Cerebellar nuclear complex (tissue), 1 donor: ENCODE measurements around the gene ZNF438.
"Not testable (repeated sequence)": the region's sequence is repeated elsewhere in the genome, so short reads cannot be mapped to it uniquely, and the experiment has no call there.

Experiments used
- DNase-seq, 2 experiments: peaks; one replicate each; lab custom pipeline; 2025; lab: John Stamatoyannopoulos, UW

ZNF438 gene

GRCh38 chr10:30939643-30940251 is 91.9 kb downstream of the ZNF438 start:
- no peak for DNase-seq

DNA sequence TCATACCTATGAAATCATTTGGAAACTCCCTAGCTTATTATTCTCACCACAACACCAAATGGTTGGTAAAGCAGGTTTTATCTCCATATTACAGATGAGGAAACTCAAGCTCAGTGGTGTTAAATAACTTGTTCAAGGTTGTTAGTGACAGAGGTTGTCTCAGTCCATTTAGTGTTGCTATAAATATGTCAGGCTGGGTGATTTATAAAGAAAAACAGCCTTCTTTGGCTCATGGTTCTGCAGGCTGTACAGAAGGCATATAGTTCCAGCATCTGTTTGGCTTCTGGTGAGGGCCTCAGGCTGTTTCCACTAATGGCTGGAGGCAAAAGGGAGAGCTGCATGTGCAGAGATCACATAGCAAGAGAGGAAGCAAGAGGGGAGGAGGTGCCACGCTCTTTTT is 96.6 kb downstream of the ZNF438 start:
- no peak for DNase-seq

DNA sequence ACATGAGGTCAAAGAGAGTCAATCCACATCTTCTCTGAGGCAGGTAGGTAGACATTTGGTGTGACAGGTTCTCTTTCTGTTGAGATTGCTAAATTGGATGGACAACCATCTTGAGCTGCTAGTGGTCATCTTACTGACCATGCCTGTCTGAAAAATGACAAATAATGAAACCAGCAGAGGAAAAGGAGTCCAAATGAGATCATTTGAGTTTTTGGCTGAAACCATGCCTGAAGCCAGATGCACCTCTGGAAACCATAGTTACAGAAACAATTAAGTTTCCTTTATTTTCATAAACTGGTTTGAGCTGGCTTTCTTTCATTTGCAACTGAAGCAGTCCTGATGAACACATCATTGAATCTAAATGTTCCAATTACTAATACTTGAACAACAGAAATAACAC is 100.6 kb downstream of the ZNF438 start:
- DNase-seq = no peak

DNA sequence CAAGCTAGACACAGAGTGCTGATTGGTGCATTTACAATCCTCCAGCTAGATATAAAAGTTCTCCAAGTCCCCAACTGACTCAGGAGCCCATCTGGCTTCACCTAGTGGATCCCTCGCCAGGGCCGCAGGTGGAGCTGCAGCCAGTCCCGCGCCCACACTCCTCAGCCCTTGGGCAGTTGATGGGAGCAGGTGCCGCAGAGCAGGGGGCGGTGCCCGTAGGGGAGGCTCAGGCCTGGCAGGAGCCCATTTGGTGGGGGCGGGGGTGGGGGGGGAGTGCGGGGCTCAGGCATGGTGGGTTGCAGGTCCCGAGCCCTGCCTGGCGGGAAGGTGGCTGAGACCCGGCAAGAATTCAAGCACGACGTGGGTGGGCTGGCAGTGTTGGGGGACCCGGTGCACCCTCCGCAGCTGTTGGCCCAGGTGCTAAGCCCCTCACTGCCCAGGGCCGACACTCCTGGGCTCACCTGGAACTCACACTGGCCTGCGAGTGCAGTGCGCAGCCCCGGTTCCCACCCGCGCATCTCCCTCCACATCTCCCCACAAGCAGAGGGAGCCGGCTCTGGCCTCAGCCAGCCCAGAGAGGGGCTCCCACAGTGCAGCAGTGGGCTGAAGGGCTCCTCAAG is 101.7 kb downstream of the ZNF438 start:
- no peak for DNase-seq

DNA sequence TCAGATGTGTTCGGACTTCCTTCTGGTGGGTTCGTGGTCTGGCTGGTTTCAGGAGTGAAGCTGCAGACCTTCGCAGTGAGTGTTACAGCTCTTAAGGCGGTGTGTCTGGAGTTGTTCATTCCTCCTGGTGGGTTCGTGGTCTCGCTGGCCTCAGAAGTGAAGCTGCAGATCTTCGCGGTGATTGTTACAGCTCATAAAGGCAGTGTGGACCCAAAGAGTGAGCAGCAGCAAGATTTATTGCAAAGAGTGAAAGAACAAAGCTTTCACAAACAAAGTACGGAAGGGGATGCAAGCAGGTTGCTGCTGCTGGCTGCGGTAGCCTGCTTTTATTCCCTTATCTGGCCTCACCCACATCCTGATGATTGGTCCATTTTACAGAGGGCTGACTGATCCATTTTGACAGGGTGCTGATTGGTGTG is 102.3 kb downstream of the ZNF438 start:
- DNase-seq = not testable (repeated sequence)

DNA sequence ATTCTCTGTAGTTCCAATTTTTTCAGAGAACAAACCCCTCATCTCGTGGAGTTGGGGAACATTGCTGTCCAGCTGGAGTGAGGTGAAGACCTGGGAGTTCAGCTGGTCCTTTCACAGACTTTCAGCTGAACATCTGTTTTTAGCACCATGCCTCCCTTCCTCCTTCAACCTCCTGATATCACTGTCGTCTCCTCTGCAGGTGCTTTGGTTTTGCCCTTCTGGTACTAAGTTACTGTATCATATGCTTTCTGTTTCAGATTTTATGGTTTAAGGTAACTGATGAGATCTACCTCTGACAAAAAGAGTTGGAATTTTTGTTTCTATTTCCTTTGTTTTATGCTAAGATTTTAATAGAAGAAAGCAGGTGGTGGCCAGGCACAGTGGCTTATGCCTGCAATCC is 102.9 kb downstream of the ZNF438 start:
- DNase-seq = no peak

DNA sequence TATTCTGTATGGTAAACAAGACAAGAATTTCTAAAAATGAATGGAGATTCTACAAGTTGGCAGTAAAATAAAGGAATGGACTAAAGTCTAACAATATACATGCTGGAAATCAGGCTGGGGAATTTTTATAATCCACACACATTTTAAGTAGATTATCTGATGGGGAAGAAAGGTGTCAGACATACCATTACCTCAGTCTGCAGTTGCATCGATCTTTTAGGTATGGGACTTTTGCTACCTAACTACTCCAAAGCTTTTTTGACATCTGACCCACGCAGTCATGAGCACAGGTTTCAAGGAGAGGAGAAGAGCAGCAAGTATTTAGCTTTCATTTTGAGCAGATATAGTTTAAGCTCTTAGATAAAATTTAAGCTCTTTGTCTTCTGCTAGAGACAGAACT is 113.0 kb downstream of the ZNF438 start:
- no peak for DNase-seq

DNA sequence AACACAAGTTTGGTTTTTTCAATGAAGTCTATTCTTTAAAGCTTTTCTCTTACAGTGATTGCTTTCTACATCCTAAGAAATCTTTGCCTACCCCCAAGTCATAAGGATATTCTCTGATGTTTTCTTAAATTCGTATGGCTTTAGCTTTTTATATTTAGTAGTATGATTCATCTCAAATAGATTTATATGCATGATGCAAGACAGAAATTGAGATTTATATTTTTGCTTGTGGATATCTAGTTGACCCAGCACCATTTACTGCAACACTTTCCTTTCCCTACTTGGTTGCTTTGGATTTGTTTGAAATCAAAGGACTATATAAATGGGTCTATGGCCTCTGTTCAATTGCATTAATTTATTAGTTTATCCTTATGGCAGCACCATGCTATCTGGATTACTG is 113.9 kb downstream of the ZNF438 start:
- DNase-seq = no peak

GRCh38 chr10:30917067-30917466 is 114.6 kb downstream of the ZNF438 start:
- no peak for DNase-seq

DNA sequence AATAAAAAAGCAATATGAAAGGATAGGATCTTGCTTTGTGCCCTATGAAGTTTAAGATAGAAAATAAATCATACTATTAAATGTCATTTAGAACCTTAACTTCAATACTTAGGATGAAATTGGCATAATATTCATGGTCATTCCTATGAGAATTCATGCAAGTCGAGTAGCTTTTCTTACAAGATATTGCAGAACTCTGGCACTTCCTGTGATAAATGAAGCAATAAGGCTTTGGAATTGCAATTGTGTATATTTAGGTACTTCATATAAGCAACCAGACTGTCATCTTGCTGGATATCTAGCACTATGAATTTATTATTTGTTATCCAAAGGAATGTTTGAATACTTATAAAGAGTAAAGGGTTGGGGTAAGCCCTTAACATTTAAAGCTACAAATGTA is 116.5 kb downstream of the ZNF438 start:
- no peak for DNase-seq

DNA sequence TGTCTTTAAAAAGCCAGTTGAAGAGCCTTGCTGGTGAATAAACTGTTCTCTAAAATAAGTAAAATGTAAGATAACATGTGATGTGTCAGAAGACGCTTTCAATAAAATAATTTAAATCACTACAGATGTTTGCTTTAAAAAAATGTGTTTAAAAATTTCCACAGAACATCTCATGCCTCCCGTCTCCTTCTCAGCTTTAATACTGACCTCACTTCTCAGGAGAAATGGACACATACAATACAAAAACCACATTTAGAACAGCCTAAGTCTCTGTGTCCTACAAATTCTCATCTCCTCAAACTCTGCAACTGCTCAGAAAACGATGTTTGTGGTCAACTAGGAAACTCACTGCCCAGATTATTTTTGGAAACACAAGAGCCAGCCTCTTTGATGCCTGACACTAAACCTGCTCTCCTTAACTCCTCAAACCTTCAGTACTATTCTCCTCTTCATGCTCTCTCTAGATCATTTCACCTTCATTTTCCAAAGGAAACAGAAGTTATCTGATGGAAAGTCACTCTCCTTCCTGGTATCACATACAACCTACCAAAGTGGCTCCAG is 120.3 kb downstream of the ZNF438 start:
- DNase-seq = no peak

DNA sequence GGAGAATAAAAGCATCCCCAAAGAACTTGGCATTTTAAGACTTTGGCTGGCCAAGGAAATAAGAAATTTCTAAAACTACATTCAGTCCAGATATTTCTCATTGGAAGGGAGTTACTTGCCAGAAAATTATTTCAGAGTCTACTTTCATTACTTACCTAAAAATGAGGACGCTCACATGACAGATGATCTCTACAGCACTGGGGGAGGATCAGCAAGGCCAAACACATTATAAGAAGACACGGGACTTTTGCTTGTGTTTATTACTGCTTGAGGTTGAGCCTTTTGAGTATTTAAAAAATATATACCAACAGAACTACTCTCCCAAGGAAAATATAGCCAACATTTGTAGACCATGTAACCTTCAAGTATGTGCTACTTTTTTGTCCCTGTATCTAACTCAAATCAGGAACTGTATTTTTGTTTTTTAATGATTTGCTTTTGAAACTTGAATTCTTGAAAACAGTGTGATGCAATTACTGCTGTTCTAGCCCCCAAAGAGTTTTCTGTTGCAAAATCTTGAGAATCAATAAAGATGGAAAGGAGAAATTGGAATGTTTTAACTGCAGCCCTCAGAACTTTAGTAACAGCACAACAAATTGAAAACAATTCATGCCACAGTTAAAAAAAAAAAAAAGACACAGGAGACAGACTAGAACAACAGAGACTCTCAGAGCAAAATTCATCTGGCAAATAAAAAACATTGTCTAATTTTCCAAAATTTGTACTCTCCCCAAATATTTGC is 128.1 kb downstream of the ZNF438 start:
- DNase-seq = no peak

DNA sequence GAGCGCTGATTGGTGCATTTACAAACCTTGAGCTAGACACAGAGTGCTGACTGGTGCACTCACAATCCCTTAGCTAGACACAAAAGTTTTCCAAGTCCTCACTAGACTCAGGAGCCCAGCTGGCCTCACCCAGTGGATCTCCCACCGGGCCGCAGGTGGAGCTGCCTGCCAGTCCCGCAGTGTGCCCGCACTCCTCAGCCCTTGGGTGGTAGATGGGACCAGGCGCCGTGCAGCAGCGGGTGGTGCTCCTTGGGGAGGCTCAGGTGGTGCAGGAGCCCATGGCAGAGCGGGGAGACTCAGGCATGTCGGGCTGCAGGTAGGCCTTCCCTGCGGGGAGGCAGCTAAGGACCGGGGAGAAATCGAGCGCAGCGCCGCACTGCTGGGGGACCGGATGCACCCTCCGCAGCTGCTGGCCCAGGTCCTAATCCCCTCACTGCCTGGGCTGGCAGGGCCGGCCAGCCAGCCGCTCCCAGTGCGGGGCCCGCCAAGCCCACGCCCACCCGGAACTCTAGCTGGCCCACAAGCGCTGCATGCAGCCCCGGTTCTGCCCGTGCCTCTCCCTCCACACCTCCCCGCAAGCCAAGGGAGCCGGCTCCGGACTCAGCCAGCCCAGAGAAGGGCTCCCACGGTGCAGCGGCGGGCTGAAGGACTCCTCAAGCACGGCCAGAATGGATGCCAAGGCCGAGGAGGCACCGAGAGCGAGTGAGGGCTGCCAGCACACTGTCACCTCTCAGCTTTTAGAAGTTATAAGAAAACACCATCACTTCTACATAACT is 128.9 kb downstream of the ZNF438 start:
- no peak for DNase-seq

DNA sequence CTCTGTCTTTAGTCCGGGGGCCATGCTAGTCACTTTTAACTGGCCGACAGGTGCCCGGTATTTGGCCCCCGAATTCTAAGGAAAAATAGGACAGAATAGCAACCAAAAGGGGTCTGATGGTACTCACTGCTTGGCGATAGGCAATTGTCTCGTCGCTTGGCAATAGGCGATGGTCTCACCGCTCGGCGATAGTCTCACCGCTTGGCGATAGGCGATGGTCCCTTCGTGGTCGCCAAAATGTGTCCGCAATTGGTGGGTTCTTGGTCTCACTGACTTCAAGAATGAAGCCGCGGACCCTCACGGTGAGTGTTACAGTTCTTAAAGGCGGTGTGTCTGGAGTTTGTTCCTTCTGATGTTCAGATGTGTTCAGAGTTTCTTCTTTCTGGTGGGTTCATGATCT is 130.2 kb downstream of the ZNF438 start:
- DNase-seq = not testable (repeated sequence)

DNA sequence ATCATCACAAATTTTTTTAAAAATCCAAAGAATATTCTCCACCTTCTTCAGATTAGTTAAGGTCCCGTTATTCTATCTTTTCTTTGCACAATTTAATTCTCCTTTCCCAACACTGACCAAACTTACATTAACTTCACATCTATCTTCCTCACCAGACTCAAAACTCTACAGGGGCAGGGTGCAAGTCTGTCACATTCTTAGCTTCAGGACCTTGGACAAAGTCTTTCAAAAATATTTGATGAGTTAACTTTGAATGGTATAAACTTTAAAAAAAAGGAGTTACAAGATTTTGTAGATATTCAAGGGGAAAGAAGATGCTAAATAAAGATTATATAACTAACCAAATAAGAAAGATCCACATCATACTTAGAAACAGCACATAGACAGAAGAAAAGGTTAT is 132.7 kb downstream of the ZNF438 start:
- DNase-seq = no peak

GRCh38 chr10:30897547-30897946 is 134.1 kb downstream of the ZNF438 start:
- DNase-seq = no peak

- DNase-seq = no peak
Observed at GRCh38 chr10:30897048-30897447, 134.6 kb downstream of the ZNF438 start.

DNA sequence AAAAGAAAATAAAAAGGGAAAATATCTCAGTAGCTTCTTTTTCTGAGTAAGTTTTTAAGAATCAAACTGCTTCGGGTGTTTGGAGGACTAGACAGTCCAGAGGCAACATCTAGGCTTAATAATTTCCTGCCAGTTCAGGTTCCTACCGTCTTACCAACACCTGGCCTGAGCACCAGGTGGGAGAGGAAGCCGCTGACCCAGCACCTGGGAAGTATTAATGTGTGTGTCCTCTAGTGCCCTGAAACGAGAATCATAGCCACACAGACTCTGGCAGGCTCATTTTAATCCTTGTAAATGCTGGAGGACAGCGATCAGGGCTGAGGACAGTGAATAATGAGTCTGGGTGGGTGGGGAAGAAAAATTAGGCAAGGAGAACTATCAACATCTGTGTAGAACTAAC is 137.4 kb downstream of the ZNF438 start:
- no peak for DNase-seq

GRCh38 chr10:30893208-30893607 is 138.5 kb downstream of the ZNF438 start:
- no peak for DNase-seq

DNA sequence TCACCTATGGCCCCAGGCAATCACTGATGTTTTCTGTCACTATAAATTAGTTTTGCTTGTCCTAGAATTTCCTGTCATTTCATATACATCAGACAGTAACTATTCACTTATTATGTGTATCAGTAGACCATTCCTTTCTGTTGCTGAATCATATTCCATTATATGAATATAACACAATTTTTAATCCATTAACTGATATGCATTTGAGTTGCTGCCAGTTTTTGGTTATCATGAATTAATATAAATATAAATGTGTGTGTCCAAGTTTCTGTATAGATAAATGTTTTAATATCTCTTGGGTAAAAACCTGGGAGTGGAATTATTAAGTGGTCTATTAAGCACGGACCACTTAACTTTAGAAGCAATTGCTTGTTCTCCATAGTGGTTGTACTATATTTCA is 143.8 kb downstream of the ZNF438 start:
- no peak for DNase-seq

DNA sequence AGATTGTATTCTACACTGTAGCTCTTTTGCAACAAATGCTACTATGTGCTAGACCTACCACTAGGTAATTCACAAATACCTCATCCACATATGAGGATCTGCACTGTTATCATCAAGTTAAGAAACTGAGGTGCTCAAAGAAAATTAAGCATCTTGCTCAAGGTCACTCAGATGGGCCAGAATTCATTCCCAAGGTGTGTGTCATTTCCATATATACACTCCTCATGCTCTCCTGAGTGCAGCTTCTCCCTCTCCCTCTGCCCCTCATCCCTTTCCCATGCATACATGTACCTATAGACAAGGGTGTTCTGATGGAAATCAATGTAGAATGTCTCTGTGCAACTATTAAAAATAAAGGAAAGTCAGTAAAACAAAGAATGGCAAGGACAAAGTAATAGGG is 146.2 kb downstream of the ZNF438 start:
- no peak for DNase-seq

GRCh38 chr10:30883751-30884150 is 147.9 kb downstream of the ZNF438 start:
- no peak for DNase-seq
